ENCODE results near the gene SYNE2. TPM values are rescaled to one million over a fixed set of nuclear protein-coding genes. Genes with fewer than 3 reads are reported as not detected.

Gene SYNE2
- total and polyA plus RNA-seq, 2 donors from 2014 or later = 65.9 to 461 TPM

DNA sequence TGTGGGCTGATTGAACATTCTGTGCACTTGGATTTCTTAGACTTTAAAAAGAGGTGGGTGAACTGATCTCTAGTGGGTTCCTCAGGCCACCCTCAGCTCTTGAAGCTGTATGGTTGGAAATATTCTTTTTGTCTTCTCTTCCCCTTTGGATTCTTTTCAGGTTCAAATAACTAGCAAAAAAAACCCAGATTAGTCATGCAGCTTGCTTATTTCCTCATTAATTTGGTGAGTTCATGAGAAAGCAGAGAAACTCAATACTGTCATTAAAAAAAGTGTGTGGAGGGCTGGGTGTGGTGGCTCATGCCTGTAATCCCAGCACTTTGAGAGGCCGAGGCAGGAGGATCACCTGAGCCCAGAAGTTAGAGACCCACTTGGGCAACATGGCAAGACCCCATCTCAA lies 258.0 kb downstream of the SYNE2 start:
- no peak for DNase-seq
- H3K27me3 ChIP-seq (ENCODE audit: control insufficient read depth, insufficient read depth, low read length) = no peaks in the 10 kb centered on the region
- no peak overlapping the region for H3K4me3 ChIP-seq (ENCODE audit: low read length in 3 of 3)
- H3K36me3 ChIP-seq (ENCODE audit: control insufficient read depth in 2 of 3, insufficient read depth in 3 of 3, low read length in 3 of 3) = peaks cover 4 to 39% (median 23%) of the 10 kb centered on the region in 3 donors
- peaks cover 0 to 15% (median 8%) of the 10 kb centered on the region in 3 donors for H3K4me1 ChIP-seq (ENCODE audit: control insufficient read depth in 2 of 3, insufficient read depth in 2 of 3, low read depth in 1 of 3, low read length in 3 of 3)
- FAIRE-seq = no peak
- no peak for TF ChIP-seq CTCF (IDR thresholded peaks at IDR 0.05; ENCODE audit: borderline replicate concordance, extremely low read depth, insufficient read depth)
- H3K27ac ChIP-seq (ENCODE audit: low read depth in 2 of 2, low read length in 2 of 2) = peak overlapping the region in 1 of 2 donors; percentile 9
- no peaks in the 10 kb centered on the region for H3K9me3 ChIP-seq (ENCODE audit: control insufficient read depth in 2 of 3, insufficient read depth in 1 of 3, low read length in 3 of 3)
- H3K9ac ChIP-seq (ENCODE audit: low read length in 3 of 3) = no peak overlapping the region
- intact Hi-C loops (cut with DNase I) = no loop called here

DNA sequence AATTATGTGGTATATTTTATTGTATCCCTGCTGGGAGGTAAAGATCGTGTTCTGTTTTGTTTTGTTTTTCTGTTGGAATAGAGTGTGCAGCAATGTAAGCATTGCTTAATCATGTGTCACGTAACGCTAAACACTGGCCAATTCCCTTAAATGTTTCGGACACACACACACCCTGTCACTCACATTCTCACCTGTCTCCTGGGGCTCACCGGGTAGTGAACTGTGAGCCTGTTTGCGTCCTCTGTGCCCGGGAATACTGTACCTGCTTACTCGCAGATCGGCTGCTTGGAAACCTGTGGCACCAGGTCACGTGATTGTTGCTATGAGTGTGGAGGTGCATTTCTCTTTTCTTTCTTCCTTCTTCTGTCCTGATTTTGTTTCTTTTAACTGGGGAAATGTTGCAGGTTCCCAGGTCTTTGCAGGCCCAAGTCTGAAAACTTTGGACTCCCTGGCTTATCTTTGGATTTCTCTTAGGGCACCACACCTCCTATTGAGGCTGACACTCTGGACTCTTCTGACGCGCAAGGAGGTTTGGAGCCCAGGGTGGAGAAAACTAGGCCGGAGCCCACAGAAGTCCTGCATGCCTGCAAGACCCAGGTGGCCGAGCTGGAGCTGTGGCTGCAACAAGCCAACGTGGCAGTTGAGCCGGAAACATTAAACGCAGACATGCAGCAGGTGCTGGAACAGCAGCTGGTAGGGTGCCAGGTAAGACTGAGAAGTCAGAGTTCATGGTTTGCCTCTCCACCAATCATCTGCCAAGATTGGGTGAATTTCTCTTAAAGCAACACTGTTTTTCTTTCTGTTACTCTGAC lies 260.3 kb downstream of the SYNE2 start:
- Histone ChIP-seq H3K9me3 (ENCODE audit: control insufficient read depth in 2 of 3, insufficient read depth in 1 of 3, low read length in 3 of 3) (no peaks in the 10 kb centered on the region), H3K27me3 (ENCODE audit: control insufficient read depth, insufficient read depth, low read length) (no peaks in the 10 kb centered on the region), H3K9ac (ENCODE audit: low read length in 3 of 3) (peak overlapping the region in 1 of 3 donors; percentile 3), H3K36me3 (ENCODE audit: control insufficient read depth in 2 of 3, insufficient read depth in 3 of 3, low read length in 3 of 3) (peaks cover 0 to 35% (median 23%) of the 10 kb centered on the region in 3 donors), H3K4me1 (ENCODE audit: control insufficient read depth in 2 of 3, insufficient read depth in 2 of 3, low read depth in 1 of 3, low read length in 3 of 3) (peaks cover 0 to 15% (median 8%) of the 10 kb centered on the region in 3 donors), H3K4me3 (ENCODE audit: low read length in 3 of 3) (peak overlapping the region in 2 of 3 donors; percentile 21 to 41), H3K27ac (ENCODE audit: low read depth in 2 of 2, low read length in 2 of 2) (peak overlapping the region; percentile 66 to 71)
- DNase-seq (peak in 2 of 5 donors; percentile 35 to 75), FAIRE-seq (no peak)
- intact Hi-C loops (cut with DNase I) = no loop called here
- TF ChIP-seq CTCF (IDR thresholded peaks at IDR 0.05; ENCODE audit: borderline replicate concordance, extremely low read depth, insufficient read depth) = no peak

GRCh38 chr14:64114166-64114565 lies 261.4 kb downstream of the SYNE2 start:
- H3K9me3 ChIP-seq (ENCODE audit: control insufficient read depth in 2 of 3, insufficient read depth in 1 of 3, low read length in 3 of 3) = no peaks in the 10 kb centered on the region
- H3K36me3 ChIP-seq (ENCODE audit: control insufficient read depth in 2 of 3, insufficient read depth in 3 of 3, low read length in 3 of 3) = peaks cover 0 to 32% (median 20%) of the 10 kb centered on the region in 3 donors
- H3K9ac ChIP-seq (ENCODE audit: low read length in 3 of 3) = no peak overlapping the region
- no peaks in the 10 kb centered on the region for H3K27me3 ChIP-seq (ENCODE audit: control insufficient read depth, insufficient read depth, low read length)
- no peak for TF ChIP-seq CTCF (IDR thresholded peaks at IDR 0.05; ENCODE audit: borderline replicate concordance, extremely low read depth, insufficient read depth)
- H3K4me1 ChIP-seq (ENCODE audit: control insufficient read depth in 2 of 3, insufficient read depth in 2 of 3, low read depth in 1 of 3, low read length in 3 of 3) = peaks cover 0 to 15% (median 8%) of the 10 kb centered on the region in 3 donors
- intact Hi-C loops (cut with DNase I) = no loop called here
- no peak overlapping the region for H3K4me3 ChIP-seq (ENCODE audit: low read length in 3 of 3)
- no peak for FAIRE-seq
- peak in 1 of 5 donors; percentile 67 for DNase-seq
- H3K27ac ChIP-seq (ENCODE audit: low read depth in 2 of 2, low read length in 2 of 2) = peak overlapping the region in 1 of 2 donors; percentile 33

Measured in kidney (tissue), 14 donors.